Cardiac fibroblast (primary cell): ENCODE data around the gene PRKN.
A peak's percentile ranks its signal among the peaks of the same experiment; 100 is the strongest.

Experiments used
- DNase-seq, 2 donors: peaks; one replicate each; pipeline versions ENCODE4 v3.0.0 to v3.0.0-alpha.2; 2010; ENCODE audit warnings: low read depth in 2 of 2
- H3K4me3 ChIP-seq, 2 donors: replicated peaks in 1 of 2; 1 replicate in 1 of 2; 2 replicates in 1 of 2; pipeline ENCODE4 v1.5.1; 2011; ENCODE audit warnings: low read depth in 2 of 2, low read length in 2 of 2, mild to moderate bottlenecking in 2 of 2, moderate library complexity in 1 of 2
- CTCF ChIP-seq: IDR thresholded peaks from one replicate; pipeline ENCODE4 v1.5.1; 2011; ENCODE audit warnings: low read depth, mild to moderate bottlenecking, low read length, inconsistent platforms

PRKN gene

GRCh38 chr6:161477876-161478425, 1249.6 kb downstream of the PRKN start:
- no peak for DNase-seq
- no peak overlapping the region for H3K4me3 ChIP-seq
- no peak for TF ChIP-seq CTCF

- TF ChIP-seq CTCF: no peak
- peak; percentile 5 to 33 for DNase-seq
- no peak overlapping the region for H3K4me3 ChIP-seq
Measured at GRCh38 chr6:161476711-161477110, 1250.9 kb downstream of the PRKN start.

- TF ChIP-seq CTCF: no peak
- DNase-seq: no peak
- H3K4me3 ChIP-seq: no peak overlapping the region
Measured at GRCh38 chr6:161465403-161465802, 1262.2 kb downstream of the PRKN start.

- no peak for DNase-seq
- no peak overlapping the region for H3K4me3 ChIP-seq
- TF ChIP-seq CTCF: no peak
Measured at GRCh38 chr6:161463071-161463470, 1264.5 kb downstream of the PRKN start.

- no peak for DNase-seq
- no peak for TF ChIP-seq CTCF
- H3K4me3 ChIP-seq: no peak overlapping the region
Measured at GRCh38 chr6:161462148-161462547, 1265.4 kb downstream of the PRKN start.

- DNase-seq: no peak
- no peak for TF ChIP-seq CTCF
- no peak overlapping the region for H3K4me3 ChIP-seq
Measured at GRCh38 chr6:161459008-161459615, 1268.5 kb downstream of the PRKN start.
